GM11168 (cell line): Measurements from ENCODE around the gene DSPP.

Experiments used
- in situ Hi-C: fragments of 300-500 bp; cut with MboI; formaldehyde crosslinking; loops from one replicate; pipeline ENCODE4 v1.12.0; 2022; ENCODE audit warnings: low sequenced_read_pairs; ENCODE audit not compliant: unreplicated experiment

The DSPP gene

DNA sequence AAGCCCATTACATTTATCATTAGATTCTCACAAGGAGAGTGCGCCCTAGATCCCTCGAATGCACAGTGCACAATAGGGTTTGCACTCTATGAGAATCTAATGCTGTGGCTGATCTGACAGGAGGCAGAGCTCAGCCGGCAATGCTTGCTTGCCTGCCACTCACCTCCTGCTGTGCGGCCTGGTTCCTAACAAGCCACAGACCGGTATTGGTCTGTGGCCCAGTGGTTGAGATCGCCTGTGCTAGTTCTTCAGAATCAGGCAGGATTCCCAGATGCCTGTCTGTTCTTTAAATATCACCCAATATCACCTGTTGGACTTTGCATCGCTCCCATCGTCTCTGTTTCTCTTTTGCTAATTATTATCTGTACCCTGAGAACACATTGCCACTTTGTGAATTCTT is 14.0 kb downstream of the DSPP start:
- in situ Hi-C loops: no loop called here

DNA sequence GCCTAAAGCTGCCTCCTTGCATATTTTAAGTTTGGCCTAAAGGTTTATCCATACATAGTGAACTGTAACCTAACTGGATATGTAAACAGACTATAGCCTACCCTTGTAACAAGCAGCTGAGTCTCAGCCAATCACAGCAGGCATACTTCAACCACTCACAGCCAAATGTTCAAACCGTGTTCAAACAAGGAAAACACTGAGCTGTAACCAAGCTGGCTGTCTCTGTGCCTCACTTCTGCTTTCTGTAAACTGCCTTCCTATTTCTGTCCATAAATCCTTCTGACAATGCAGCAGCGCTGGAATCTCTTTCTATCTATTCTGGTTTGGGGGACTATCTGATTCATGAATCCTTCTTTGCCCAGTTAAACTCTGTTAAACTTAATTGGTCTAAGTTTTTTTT is 16.4 kb downstream of the DSPP start:
- in situ Hi-C loops: no loop called here

DNA sequence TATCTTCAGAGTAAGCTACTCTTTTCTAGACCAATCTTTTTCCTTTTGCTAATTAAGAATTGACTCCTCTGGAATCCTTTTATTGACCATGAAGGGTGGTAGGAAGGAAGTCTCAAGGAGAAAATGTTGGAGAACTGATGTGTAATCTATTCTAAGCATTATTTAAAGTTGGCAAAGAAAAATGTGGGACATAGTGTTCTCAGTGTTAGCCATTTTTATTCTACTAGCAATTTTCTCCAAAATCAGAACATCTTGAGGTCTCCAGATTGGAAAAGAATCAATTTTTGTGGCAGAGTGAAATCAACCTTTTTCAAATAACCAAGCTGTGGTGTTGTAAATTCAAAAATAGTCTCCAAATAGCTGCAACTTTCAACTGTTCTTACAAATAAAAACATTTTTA is 23.3 kb downstream of the DSPP start:
- in situ Hi-C loops: no loop called here

DNA sequence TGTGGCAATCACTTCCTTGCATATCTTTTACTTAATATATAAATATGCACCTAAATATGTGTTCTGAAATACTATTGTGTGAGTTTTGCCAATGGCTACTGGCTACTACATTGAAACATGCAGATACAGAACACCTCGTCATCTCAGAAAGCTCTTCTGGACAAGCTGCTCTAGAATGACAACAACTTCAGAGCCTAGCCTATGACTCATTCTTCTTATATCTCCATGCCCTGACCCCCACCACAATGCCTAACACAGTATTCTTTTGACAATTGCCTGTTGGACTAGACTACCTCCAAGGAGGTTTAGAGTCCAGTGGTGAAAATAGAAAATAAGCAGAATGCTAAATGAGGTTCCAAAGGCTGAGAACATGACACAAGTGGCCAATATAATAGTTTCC is 24.1 kb downstream of the DSPP start:
- in situ Hi-C loops: no loop called here

DNA sequence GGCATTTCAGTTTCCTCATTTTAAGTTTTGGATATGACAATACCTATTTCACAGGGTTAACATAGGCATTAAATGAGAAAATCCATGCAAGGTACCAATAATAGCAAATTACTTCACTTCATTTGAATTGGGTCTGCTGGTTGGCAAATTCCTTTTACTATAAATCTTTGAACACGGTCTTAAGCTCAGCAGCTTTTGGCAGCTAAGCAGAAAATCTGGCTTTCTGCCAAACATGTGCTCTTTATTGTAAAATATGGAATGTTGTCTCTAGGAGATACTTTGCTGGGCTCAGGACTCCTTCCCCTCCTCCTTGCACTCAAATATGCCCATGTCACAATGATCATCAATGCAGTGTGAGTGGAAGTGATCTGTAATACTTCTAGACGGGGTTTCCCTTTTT is 24.9 kb downstream of the DSPP start:
- in situ Hi-C loops: no loop called here

DNA sequence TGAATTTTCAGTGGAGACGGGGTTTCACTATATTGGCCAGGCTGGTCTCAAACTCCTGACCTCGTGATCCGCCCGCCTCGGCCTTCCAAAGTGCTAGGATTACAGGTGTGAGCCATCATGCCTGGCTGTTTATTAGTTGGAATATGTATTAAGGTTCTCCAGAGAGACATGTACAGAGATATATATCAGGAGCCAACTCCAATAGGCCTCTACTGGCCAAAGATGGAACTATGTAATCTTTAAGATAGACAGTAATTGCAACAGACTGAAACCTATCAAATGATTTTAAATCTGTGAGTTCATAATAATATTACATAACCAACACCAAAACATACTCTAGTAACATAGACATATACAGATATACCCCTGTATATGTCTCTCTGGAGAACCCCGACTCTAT is 36.0 kb downstream of the DSPP start:
- in situ Hi-C loops: no loop called here

DNA sequence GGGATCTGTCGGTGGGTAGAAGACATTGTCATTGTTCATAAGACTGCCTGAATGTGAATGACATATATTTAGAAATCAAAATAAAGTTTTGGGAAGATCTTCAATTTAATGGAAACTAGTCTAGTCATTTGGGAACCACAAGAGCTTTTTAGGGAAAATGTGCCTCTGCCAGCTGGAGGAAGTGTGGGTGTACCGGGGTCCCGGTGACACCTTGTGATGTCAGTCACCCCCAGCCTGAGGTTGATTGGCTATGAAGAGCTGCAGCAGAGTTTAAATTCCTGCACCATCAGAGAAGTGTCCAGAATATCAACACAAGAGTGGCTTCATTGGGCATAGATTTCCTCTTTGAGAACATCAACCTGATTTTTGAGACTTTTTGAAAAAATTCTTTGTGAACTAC is 41.7 kb downstream of the DSPP start, which contains the start of gene DMP1:
DMP1 (plus strand) TSS at position 301 of the 400 bp plus-strand sequence. CDS start 6,213 bp downstream, outside the sequence.
- in situ Hi-C loops: no loop called here

DNA sequence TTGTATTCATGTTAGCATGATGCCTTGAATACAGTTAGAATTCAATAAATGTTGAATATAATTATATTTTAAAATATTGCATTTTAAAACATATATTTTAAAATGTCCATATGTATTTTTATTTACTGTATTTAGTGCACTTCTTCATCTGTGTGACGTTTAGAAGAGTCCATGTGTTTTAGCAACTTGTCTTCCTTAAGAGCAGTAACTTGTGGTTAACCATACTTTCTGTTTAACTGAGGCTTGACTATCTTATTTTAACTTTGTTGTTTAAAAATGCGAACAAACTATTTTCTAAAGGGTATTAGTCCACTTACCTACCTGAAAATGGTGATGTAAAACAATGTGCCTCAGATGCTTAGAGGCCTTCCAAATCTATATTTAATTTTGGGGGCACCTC is 42.6 kb downstream of the DSPP start:
- in situ Hi-C loops: no loop called here

DNA sequence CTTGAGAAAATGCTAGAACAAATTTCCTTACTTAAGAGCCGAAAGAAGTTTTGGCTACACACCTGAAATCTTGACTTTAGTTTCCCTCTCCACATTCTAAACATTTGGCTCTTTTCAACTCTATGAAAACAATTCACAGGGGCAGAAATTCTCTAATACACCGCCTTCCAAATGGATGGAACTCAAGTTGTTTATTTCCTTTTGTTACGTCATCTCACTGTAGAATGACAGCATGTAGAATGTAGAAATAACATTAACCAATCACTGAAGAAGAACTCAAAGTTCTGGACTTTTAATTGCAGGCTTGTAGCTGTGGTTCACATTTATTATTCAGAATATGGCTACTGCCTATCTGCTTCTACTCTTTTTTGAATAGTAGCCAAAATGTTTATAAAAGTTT is 43.6 kb downstream of the DSPP start:
- in situ Hi-C loops: no loop called here

DNA sequence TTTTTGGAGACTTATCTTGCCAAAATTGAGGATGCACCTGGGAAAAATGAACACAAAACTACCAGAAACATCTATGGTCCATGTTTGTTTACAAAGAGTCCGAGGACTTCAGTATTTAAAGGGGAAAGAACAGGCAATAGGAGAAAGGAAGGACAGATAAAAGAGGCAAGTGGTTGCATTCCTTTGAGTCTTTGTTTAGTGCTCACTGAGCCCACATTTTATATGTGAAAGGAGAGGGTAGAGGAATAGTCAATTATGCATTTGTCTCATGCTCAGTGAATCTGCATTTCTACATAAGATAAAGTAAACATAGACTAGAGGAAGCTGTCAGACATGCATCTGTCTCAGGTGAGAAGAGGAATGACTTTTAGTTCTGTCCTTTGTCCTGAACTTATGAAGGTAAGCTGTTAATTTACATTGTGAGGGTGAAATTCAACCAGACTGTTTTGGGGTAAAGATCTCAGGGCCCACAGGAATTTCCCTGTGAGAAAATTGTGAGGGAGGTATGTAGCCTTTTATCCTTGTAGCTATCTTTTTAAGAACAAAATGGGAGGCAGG is 46.2 kb downstream of the DSPP start:
- in situ Hi-C loops: no loop called here

DNA sequence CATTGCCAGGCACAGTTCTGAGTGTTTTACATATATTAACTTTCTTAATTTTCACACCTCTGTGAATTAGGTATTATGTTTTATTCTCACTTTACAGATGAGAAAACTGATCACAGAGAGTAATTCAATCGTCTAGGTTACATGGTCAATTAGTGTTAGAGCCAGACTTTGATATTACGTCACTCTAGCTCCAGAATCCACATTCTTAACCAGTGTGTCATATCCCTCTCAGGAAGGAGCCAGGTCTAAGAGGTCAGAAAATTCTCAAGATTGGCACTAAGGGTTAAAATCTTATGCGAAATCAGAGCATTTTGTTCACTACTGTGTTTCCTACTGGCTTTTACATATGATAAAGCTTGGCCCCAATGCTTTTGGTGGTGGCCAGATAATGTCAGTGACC is 49.2 kb downstream of the DSPP start:
- in situ Hi-C loops: no loop called here

DNA sequence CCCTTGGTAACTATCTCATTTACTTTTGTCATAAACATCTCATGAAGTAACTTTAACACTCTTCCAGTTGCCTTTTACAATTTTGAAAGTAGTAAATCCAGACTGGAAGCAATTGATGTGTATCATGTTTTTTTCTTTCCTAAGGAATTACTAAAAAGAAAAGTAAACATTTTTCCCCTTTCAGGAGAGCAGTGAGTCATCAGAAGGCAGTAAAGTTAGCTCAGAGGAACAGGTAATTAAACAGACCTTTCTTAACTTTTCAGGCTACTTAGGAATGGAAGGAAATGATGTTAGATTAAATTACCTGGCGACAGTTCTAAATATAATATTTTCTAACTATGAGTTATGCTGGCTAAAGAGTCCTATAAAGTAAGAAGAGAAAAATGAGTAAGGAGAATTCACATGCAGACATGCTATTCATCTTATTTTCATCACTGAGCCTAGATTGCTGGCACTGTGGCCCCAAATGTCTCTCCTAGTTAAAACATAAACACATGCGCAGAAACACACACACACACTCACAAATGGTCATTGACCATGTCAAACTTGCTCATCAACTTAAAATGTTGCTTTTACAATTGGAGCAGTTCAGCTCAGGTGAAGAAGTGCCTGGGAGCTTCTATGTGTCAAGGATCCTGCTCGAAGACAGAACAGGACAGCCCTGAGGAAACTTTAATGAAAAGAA is 51.1 kb downstream of the DSPP start:
- in situ Hi-C loops: no loop called here

DNA sequence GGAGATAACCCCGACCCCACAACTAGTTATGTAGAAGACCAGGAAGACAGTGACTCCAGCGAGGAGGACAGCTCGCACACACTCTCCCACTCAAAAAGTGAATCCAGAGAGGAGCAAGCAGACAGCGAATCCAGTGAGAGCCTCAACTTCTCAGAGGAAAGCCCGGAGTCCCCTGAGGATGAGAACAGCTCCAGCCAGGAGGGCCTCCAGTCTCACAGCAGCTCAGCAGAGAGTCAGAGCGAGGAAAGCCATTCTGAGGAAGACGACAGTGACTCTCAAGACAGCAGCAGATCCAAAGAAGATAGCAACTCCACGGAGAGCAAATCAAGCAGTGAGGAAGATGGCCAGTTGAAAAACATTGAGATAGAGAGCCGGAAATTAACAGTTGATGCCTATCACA is 54.5 kb downstream of the DSPP start:
- in situ Hi-C loops: no loop called here
